HL-60 (cell line): ENCODE data around the gene ACAD10.

Experiments
- DNase-seq, 2 experiments: peaks; one replicate each; pipeline ENCODE4 v3.0.0-alpha.2; 2010 to 2020; ENCODE audit warnings: low read depth in 1 of 2, low spot score in 1 of 2
- H3K27ac ChIP-seq: fragments of 250-450 bp; sonication (Bioruptor Pico); replicated peaks from 2 replicates; pipeline ENCODE4 v1.5.1; 2020; ENCODE audit warnings: mild to moderate bottlenecking, moderate library complexity
- H3K27me3 ChIP-seq: fragments of 250-450 bp; sonication (Bioruptor Pico); 2 replicates; pipeline ENCODE4 v1.5.1; 2021; ENCODE audit warnings: mild to moderate bottlenecking, moderate library complexity; ENCODE audit not compliant: insufficient read depth, poor library complexity, severe bottlenecking
- H3K4me3 ChIP-seq: replicated peaks from 2 replicates; pipeline ENCODE4 v1.5.1; 2011; ENCODE audit warnings: mild to moderate bottlenecking, control low read depth, low read length; ENCODE audit not compliant: insufficient read depth
- GABPA ChIP-seq: IDR thresholded peaks from 2 replicates; pipeline ENCODE4 v1.6.1; 2012; ENCODE audit warnings: low read depth
- POLR2AphosphoS5 ChIP-seq: IDR thresholded peaks from 2 replicates; pipeline ENCODE4 v1.6.1; 2012; ENCODE audit warnings: low read depth
- SPI1 ChIP-seq: IDR thresholded peaks from 2 replicates; pipeline ENCODE4 v1.6.1; 2012; ENCODE audit warnings: low read depth, mild to moderate bottlenecking, borderline replicate concordance
- TF ChIP-seq, protein P1 (sequence below): IDR thresholded peaks from 2 replicates; pipeline ENCODE4 v1.6.1; 2012; ENCODE audit warnings: low read depth; ENCODE audit not compliant: insufficient replicate concordance
- TF ChIP-seq, protein P2 (sequence below): IDR thresholded peaks from one replicate; pipeline ENCODE4 v1.5.1; 2011; ENCODE audit warnings: low read length, control low read depth, inconsistent platforms; ENCODE audit not compliant: insufficient read depth

ACAD10 gene

DNA sequence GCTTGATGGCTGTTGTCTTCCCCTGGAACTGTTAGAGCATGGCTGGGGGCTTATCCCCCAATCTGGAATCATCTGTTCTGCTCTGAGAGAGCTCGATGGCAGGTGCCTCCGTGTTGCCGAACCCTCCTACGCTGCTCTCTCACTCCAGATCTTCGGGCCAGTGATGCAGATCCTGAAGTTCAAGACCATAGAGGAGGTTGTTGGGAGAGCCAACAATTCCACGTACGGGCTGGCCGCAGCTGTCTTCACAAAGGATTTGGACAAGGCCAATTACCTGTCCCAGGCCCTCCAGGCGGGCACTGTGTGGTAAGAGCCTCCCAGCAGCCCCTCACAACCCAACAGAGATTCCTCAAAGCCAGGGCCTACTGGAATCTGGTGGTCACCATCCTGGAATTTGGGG, 113.9 kb downstream of the ACAD10 start:
- H3K27me3 ChIP-seq: no peaks in the 10 kb centered on the region
- no peak for TF ChIP-seq GABPA
- TF ChIP-seq, protein P1, sequence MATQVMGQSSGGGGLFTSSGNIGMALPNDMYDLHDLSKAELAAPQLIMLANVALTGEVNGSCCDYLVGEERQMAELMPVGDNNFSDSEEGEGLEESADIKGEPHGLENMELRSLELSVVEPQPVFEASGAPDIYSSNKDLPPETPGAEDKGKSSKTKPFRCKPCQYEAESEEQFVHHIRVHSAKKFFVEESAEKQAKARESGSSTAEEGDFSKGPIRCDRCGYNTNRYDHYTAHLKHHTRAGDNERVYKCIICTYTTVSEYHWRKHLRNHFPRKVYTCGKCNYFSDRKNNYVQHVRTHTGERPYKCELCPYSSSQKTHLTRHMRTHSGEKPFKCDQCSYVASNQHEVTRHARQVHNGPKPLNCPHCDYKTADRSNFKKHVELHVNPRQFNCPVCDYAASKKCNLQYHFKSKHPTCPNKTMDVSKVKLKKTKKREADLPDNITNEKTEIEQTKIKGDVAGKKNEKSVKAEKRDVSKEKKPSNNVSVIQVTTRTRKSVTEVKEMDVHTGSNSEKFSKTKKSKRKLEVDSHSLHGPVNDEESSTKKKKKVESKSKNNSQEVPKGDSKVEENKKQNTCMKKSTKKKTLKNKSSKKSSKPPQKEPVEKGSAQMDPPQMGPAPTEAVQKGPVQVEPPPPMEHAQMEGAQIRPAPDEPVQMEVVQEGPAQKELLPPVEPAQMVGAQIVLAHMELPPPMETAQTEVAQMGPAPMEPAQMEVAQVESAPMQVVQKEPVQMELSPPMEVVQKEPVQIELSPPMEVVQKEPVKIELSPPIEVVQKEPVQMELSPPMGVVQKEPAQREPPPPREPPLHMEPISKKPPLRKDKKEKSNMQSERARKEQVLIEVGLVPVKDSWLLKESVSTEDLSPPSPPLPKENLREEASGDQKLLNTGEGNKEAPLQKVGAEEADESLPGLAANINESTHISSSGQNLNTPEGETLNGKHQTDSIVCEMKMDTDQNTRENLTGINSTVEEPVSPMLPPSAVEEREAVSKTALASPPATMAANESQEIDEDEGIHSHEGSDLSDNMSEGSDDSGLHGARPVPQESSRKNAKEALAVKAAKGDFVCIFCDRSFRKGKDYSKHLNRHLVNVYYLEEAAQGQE: no peak
- TF ChIP-seq, protein P2, sequence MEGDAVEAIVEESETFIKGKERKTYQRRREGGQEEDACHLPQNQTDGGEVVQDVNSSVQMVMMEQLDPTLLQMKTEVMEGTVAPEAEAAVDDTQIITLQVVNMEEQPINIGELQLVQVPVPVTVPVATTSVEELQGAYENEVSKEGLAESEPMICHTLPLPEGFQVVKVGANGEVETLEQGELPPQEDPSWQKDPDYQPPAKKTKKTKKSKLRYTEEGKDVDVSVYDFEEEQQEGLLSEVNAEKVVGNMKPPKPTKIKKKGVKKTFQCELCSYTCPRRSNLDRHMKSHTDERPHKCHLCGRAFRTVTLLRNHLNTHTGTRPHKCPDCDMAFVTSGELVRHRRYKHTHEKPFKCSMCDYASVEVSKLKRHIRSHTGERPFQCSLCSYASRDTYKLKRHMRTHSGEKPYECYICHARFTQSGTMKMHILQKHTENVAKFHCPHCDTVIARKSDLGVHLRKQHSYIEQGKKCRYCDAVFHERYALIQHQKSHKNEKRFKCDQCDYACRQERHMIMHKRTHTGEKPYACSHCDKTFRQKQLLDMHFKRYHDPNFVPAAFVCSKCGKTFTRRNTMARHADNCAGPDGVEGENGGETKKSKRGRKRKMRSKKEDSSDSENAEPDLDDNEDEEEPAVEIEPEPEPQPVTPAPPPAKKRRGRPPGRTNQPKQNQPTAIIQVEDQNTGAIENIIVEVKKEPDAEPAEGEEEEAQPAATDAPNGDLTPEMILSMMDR: no peak
- TF ChIP-seq POLR2AphosphoS5: no peak
- TF ChIP-seq SPI1: no peak
- no peak overlapping the region for H3K27ac ChIP-seq
- no peak overlapping the region for H3K4me3 ChIP-seq
- no peak for DNase-seq

DNA sequence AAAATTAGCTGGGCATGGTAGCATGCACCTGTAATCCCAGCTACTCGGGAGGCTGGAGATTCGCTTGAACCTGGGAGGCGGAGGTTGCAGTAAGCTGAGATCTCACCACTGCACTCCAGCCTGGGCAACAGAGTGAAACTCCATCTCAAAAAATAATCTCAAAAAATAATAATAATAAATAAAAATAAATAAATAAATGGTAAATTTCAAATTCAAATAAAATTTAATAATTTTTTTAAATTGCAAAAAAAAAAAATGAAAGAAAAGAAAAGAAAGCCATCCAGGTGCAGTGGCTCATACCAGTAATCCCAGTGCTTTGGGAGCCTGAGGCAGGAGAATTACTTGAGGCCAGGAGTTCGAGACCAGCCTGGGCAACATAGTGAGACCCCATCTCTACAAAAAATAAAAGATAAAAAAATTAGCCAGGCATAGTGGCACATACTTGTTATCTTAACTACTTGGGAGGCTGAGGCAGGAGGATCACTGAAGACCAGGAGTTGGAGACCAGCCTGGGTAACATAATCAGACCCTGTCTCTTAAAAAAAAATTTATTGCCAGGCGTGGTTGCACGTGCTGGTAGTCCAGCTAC, 117.3 kb downstream of the ACAD10 start:
- Histone ChIP-seq H3K4me3 (no peak overlapping the region), H3K27ac (no peak overlapping the region), H3K27me3 (no peaks in the 10 kb centered on the region)
- TF ChIP-seq, protein P1: no peak
- TF ChIP-seq SPI1 (no peak), POLR2AphosphoS5 (no peak), GABPA (no peak)
- TF ChIP-seq, protein P2: no peak
- no peak for DNase-seq

DNA sequence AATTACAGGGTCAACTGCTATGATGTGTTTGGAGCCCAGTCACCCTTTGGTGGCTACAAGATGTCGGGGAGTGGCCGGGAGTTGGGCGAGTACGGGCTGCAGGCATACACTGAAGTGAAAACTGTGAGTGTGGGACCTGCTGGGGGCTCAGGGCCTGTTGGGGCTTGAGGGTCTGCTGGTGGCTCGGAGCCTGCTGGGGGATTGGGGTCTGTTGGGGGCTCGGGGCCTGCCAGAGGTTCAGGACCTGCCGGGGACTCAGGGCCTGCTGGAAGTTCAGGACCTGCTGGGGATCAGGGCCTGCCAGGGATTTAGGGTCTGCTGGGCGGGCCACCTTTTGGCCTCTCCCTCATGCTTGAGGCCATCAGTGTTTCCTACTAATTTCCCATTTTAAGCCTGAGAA, 118.0 kb downstream of the ACAD10 start:
- H3K4me3 ChIP-seq: no peak overlapping the region
- no peak for DNase-seq
- no peak for TF ChIP-seq SPI1
- TF ChIP-seq, protein P1: no peak
- TF ChIP-seq GABPA: no peak
- no peak for TF ChIP-seq POLR2AphosphoS5
- TF ChIP-seq, protein P2: no peak
- H3K27me3 ChIP-seq: no peaks in the 10 kb centered on the region
- no peak overlapping the region for H3K27ac ChIP-seq
